ENCODE results near the gene BAG1.

GRCh38 chr9:33202552-33203201, 61.8 kb downstream of the BAG1 start:
- TF ChIP-seq EZH2 (IDR thresholded peaks at IDR 0.05; ENCODE audit: insufficient read depth, low read length) (no peak), CTCF (IDR thresholded peaks at IDR 0.05; ENCODE audit: insufficient read depth, low read depth, low read length) (no peak)

All from astrocyte (in vitro differentiated cells and primary cell).